Measurements from ENCODE around the gene EIF4G1.

EIF4G1 gene

DNA sequence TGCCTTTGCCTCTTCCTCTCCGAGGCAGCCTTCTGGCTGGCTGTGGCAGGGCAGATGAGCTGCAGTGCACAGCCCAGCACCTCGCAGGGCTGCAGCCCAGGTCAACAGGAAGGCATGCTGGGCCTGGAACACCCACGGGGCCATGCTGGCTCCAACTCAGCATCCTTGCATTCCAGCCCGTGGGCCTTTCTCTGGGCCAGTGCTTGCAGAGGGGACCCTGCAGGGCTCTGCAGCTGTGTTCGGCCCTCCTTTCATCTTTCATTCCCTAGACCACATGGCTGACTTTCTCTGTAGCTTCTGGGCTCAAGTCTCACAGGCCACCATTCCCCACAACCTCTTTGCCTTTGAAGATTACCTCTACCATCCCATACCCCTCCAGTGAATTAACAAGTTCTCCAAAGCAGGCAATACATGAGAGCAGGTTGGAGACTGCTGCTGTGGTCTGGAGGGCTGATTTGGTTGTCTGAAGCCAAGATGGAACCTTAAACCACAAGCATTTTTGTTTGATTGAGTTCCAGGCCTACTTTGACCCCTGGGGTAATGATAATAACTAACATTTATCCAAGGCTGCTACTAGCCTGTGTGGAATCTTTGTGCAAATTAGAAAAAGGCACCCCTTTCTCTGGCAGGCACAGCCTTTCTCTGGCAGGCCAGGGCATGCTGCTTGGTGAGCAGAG lies 28.9 kb downstream of the EIF4G1 start:
- no peaks in the 10 kb centered on the region for H3K27me3 ChIP-seq (ENCODE audit: insufficient read depth, low read length, poor library complexity, severe bottlenecking)

DNA sequence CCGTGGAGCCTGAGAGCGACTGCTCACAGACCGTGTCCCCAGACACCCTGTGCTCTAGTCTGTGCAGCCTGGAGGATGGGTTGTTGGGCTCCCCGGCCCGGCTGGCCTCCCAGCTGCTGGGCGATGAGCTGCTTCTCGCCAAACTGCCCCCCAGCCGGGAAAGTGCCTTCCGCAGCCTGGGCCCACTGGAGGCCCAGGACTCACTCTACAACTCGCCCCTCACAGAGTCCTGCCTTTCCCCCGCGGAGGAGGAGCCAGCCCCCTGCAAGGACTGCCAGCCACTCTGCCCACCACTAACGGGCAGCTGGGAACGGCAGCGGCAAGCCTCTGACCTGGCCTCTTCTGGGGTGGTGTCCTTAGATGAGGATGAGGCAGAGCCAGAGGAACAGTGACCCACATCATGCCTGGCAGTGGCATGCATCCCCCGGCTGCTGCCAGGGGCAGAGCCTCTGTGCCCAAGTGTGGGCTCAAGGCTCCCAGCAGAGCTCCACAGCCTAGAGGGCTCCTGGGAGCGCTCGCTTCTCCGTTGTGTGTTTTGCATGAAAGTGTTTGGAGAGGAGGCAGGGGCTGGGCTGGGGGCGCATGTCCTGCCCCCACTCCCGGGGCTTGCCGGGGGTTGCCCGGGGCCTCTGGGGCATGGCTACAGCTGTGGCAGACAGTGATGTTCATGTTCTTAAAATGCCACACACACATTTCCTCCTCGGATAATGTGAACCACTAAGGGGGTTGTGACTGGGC lies 30.3 kb downstream of the EIF4G1 start:
- Histone ChIP-seq H3K9ac (ENCODE audit: low read depth, low read length, poor library complexity, severe bottlenecking) (no peak overlapping the region), H3F3A (ENCODE audit: low read depth) (no peaks in the 10 kb centered on the region), H3K4me1 (ENCODE audit: insufficient read depth, low read length, poor library complexity, severe bottlenecking) (peaks cover 7% of the 10 kb centered on the region), H3K4me2 (ENCODE audit: low read depth, low read length, poor library complexity, severe bottlenecking) (no peak overlapping the region), H3K27me3 (ENCODE audit: insufficient read depth, low read length, poor library complexity, severe bottlenecking) (no peaks in the 10 kb centered on the region), H3K4me3 (ENCODE audit: low read length, poor library complexity, severe bottlenecking) (no peak overlapping the region), H4K20me1 (ENCODE audit: insufficient read depth, low read length, poor library complexity, severe bottlenecking) (no peaks in the 10 kb centered on the region), H3K36me3 (ENCODE audit: insufficient read depth, low read length) (no peaks in the 10 kb centered on the region), H2AFZ (ENCODE audit: low read length) (no peak overlapping the region), H3K9me2 (replicated peaks; ENCODE audit: low read depth, low read length) (no peaks in the 10 kb centered on the region), H3K9me3 (ENCODE audit: insufficient read depth, low read depth, low read length) (no peaks in the 10 kb centered on the region), H3K79me2 (ENCODE audit: insufficient read depth, low read length) (no peaks in the 10 kb centered on the region)
- TF ChIP-seq EZH2phosphoT487 (IDR thresholded peaks at IDR 0.05; ENCODE audit: borderline replicate concordance) (no peak), CTCF (conservative IDR thresholded peaks at IDR 0.05; ENCODE audit: low read length) (no peak)

More for the DNA sequence above, 28.9 kb downstream of the EIF4G1 start:
- no peak overlapping the region for H3K4me2 ChIP-seq (ENCODE audit: low read depth, low read length, poor library complexity, severe bottlenecking)
- no peaks in the 10 kb centered on the region for H3F3A ChIP-seq (ENCODE audit: low read depth)
- no peaks in the 10 kb centered on the region for H3K36me3 ChIP-seq (ENCODE audit: insufficient read depth, low read length)
- H4K20me1 ChIP-seq (ENCODE audit: insufficient read depth, low read length, poor library complexity, severe bottlenecking) = no peaks in the 10 kb centered on the region
- H3K79me2 ChIP-seq (ENCODE audit: insufficient read depth, low read length) = no peaks in the 10 kb centered on the region
- H3K9me3 ChIP-seq (ENCODE audit: insufficient read depth, low read depth, low read length) = no peaks in the 10 kb centered on the region
- H3K4me3 ChIP-seq (ENCODE audit: low read length, poor library complexity, severe bottlenecking) = no peak overlapping the region
- H3K4me1 ChIP-seq (ENCODE audit: insufficient read depth, low read length, poor library complexity, severe bottlenecking) = peaks cover 7% of the 10 kb centered on the region
- no peaks in the 10 kb centered on the region for H3K9me2 ChIP-seq (replicated peaks; ENCODE audit: low read depth, low read length)
- TF ChIP-seq EZH2phosphoT487 (IDR thresholded peaks at IDR 0.05; ENCODE audit: borderline replicate concordance) (no peak), CTCF (conservative IDR thresholded peaks at IDR 0.05; ENCODE audit: low read length) (no peak)
- no peak overlapping the region for H2AFZ ChIP-seq (ENCODE audit: low read length)
- H3K9ac ChIP-seq (ENCODE audit: low read depth, low read length, poor library complexity, severe bottlenecking) = no peak overlapping the region

GRCh38 chr3:184345317-184346144 lies 31.1 kb downstream of the EIF4G1 start:
- H4K20me1 ChIP-seq (ENCODE audit: insufficient read depth, low read length, poor library complexity, severe bottlenecking) = no peaks in the 10 kb centered on the region
- no peak for TF ChIP-seq EZH2phosphoT487 (IDR thresholded peaks at IDR 0.05; ENCODE audit: borderline replicate concordance)
- peak; percentile 58 for TF ChIP-seq CTCF (conservative IDR thresholded peaks at IDR 0.05; ENCODE audit: low read length)
- no peaks in the 10 kb centered on the region for H3F3A ChIP-seq (ENCODE audit: low read depth)
- peaks cover 7% of the 10 kb centered on the region for H3K4me1 ChIP-seq (ENCODE audit: insufficient read depth, low read length, poor library complexity, severe bottlenecking)
- no peaks in the 10 kb centered on the region for H3K9me3 ChIP-seq (ENCODE audit: insufficient read depth, low read depth, low read length)
- no peak overlapping the region for H3K9ac ChIP-seq (ENCODE audit: low read depth, low read length, poor library complexity, severe bottlenecking)
- no peaks in the 10 kb centered on the region for H3K36me3 ChIP-seq (ENCODE audit: insufficient read depth, low read length)
- H2AFZ ChIP-seq (ENCODE audit: low read length) = no peak overlapping the region
- H3K9me2 ChIP-seq (replicated peaks; ENCODE audit: low read depth, low read length) = no peaks in the 10 kb centered on the region
- no peaks in the 10 kb centered on the region for H3K79me2 ChIP-seq (ENCODE audit: insufficient read depth, low read length)
- no peaks in the 10 kb centered on the region for H3K27me3 ChIP-seq (ENCODE audit: insufficient read depth, low read length, poor library complexity, severe bottlenecking)
- no peak overlapping the region for H3K4me2 ChIP-seq (ENCODE audit: low read depth, low read length, poor library complexity, severe bottlenecking)
- no peak overlapping the region for H3K4me3 ChIP-seq (ENCODE audit: low read length, poor library complexity, severe bottlenecking)
